Ishikawa (cell line): Measurements from ENCODE around the gene HELZ2.

Source experiments
- CEBPB ChIP-seq: IDR thresholded peaks from 2 replicates; pipeline ENCODE4 v1.6.1; 2012
- EGR1 ChIP-seq: IDR thresholded peaks from 2 replicates; pipeline ENCODE4 v1.6.1; 2012
- EP300 ChIP-seq: IDR thresholded peaks from 2 replicates; pipeline ENCODE4 v1.6.1; 2012; ENCODE audit warnings: borderline replicate concordance
- MAX ChIP-seq: IDR thresholded peaks from 2 replicates; pipeline ENCODE4 v1.6.1; 2012
- RAD21 ChIP-seq: IDR thresholded peaks from 2 replicates; pipeline ENCODE4 v1.6.1; 2012; ENCODE audit warnings: low read depth
- REST ChIP-seq: IDR thresholded peaks from 2 replicates; pipeline ENCODE4 v1.6.1; 2012; ENCODE audit warnings: low read depth, mild to moderate bottlenecking
- TAF1 ChIP-seq: IDR thresholded peaks from 2 replicates; pipeline ENCODE4 v1.6.1; 2012; ENCODE audit warnings: low read depth, mild to moderate bottlenecking
- TEAD4 ChIP-seq: IDR thresholded peaks from 2 replicates; pipeline ENCODE4 v1.6.1; 2012

GRCh38 chr20:63549679-63550282 lies 24.3 kb downstream of the HELZ2 start:
- TF ChIP-seq REST (no peak), EP300 (no peak), TAF1 (no peak), MAX (no peak), RAD21 (no peak), TEAD4 (no peak), EGR1 (no peak), CEBPB (no peak)
